Measurements from ENCODE around the gene GNAS-AS1.

DNA sequence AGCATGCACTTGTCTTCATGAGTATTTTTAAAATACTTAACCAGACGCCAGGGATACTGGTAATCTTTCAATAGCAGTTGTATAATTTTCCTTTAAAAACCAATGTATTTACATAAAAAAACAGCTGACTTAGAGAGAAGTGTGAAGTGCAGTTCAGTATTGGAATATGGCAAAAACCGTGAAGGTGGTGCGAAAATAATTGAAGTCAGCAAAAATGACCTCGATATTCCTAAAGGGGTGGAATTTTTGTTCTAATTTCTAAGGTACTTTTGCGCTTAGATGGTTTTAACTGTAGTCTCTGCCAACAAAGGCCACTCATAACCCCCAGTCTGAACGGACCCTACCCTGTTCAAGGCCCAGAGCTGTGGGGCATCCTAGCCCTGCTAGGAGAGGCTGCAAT is 25.3 kb downstream of the GNAS-AS1 start:
- TF ChIP-seq CTCF (IDR thresholded peaks at IDR 0.05; ENCODE audit: poor library complexity) (no peak), EZH2 (IDR thresholded peaks at IDR 0.05; ENCODE audit: borderline replicate concordance) (no peak), EZH2phosphoT487 (IDR thresholded peaks at IDR 0.05; ENCODE audit: low read depth, severe bottlenecking, unreplicated experiment) (no peak)
